ENCODE results near the gene MEF2B.

MEF2B gene

DNA sequence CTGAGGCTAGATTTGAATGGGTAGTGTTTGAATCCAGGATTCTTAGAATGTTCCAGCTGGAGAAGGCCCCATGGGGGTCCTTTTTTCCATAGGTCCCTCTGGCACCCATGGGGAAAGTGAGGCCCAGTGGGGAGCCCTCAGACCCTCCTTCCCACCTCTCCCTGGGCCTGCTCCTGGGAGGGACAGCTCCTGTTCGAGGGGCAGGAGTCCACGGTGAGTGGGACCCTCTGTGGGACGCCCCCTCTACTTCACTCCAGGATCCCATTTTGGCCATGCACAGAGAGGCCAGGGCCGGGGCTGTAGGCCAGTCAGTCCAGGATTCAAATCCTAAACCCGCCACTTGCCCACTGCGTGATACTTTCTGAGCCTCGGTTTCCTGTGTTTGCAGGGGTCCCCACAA, 7.6 kb downstream of the MEF2B start:
- Histone ChIP-seq H3K79me2 (ENCODE audit: control insufficient read depth, insufficient read depth, low read length, poor library complexity) (no peaks in the 10 kb centered on the region), H3K18ac (ENCODE audit: low read length) (no peak overlapping the region), H3K9ac (ENCODE audit: low read length) (no peak overlapping the region), H3K79me1 (ENCODE audit: low read length) (no peaks in the 10 kb centered on the region), H3K4me1 (ENCODE audit: control insufficient read depth in 1 of 2, insufficient read depth in 2 of 2, low read length in 2 of 2) (no peaks in the 10 kb centered on the region), H3K27me3 (ENCODE audit: insufficient read depth, low read length) (no peaks in the 10 kb centered on the region), H3K14ac (ENCODE audit: low read length) (no peak overlapping the region), H2AK5ac (ENCODE audit: low read length) (no peak overlapping the region), H2BK120ac (ENCODE audit: insufficient read depth, low read length, poor library complexity) (no peak overlapping the region), H2BK12ac (ENCODE audit: low read length) (no peak overlapping the region), H3K23ac (ENCODE audit: low read length) (no peak overlapping the region), H2BK5ac (ENCODE audit: low read depth, low read length, poor library complexity) (no peak overlapping the region), H3K36me3 (ENCODE audit: control insufficient read depth in 1 of 2, insufficient read depth in 2 of 2, low read length in 2 of 2) (no peaks in the 10 kb centered on the region), H3K4me2 (ENCODE audit: low read length) (no peak overlapping the region), H4K91ac (ENCODE audit: low read depth, low read length) (no peak overlapping the region), H3K27ac (ENCODE audit: low read depth, low read length) (no peak overlapping the region), H4K8ac (ENCODE audit: low read depth, low read length) (no peak overlapping the region), H4K12ac (ENCODE audit: low read depth, low read length) (no peak overlapping the region), H3K4ac (ENCODE audit: low read depth, low read length) (no peak overlapping the region), H3K9me3 (ENCODE audit: insufficient read depth, low read depth, low read length) (no peaks in the 10 kb centered on the region), H3K4me3 (ENCODE audit: low read depth, low read length) (no peak overlapping the region), H2AFZ (ENCODE audit: insufficient read depth, low read length, poor library complexity) (no peak overlapping the region)
- no CpG with 5 or more reads among the region's 7 CpGs for WGBS (ENCODE audit: extremely low coverage, insufficient coverage, insufficient read length)
- no peak for DNase-seq

DNA sequence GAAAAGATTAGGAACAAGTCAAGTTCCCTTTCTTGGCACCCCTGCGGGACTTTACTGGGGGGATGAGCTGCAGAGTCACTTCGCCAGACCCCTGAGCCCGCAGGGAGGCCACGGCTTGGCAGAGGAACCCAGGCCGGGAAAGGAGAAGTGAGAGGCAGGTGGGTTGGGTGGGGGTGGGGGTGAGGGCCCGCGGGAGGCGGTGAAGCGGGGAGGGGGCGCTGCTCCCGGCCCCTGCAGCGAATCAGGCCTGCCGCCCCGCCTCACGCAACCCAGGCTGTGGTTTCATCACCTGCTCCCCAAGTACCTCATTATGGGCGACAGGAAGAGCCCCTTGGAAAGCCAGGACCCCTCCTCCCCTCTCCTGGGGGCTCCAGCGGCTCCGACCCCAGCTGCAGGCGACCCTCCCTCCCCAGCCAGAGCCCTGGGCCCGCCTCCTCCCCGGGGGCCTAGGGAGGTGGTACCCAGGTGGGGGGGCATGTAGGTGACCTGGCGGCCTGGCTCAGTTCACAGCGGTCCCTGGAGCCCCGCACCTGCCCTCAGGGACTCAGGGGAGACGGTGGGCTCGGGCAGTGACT, 9.5 kb downstream of the MEF2B start:
- WGBS (ENCODE audit: extremely low coverage, insufficient coverage, insufficient read length): no CpG with 5 or more reads among the region's 26 CpGs
- no peaks in the 10 kb centered on the region for H3K9me3 ChIP-seq (ENCODE audit: insufficient read depth, low read depth, low read length)
- no peak overlapping the region for H2BK120ac ChIP-seq (ENCODE audit: insufficient read depth, low read length, poor library complexity)
- H3K4me2 ChIP-seq (ENCODE audit: low read length): no peak overlapping the region
- H3K14ac ChIP-seq (ENCODE audit: low read length): no peak overlapping the region
- H4K91ac ChIP-seq (ENCODE audit: low read depth, low read length): no peak overlapping the region
- no peak overlapping the region for H2BK12ac ChIP-seq (ENCODE audit: low read length)
- H4K8ac ChIP-seq (ENCODE audit: low read depth, low read length): no peak overlapping the region
- H3K4me3 ChIP-seq (ENCODE audit: low read depth, low read length): no peak overlapping the region
- no peak overlapping the region for H4K12ac ChIP-seq (ENCODE audit: low read depth, low read length)
- no peak overlapping the region for H3K18ac ChIP-seq (ENCODE audit: low read length)
- no peak overlapping the region for H2AFZ ChIP-seq (ENCODE audit: insufficient read depth, low read length, poor library complexity)
- H3K79me2 ChIP-seq (ENCODE audit: control insufficient read depth, insufficient read depth, low read length, poor library complexity): no peaks in the 10 kb centered on the region
- no peaks in the 10 kb centered on the region for H3K4me1 ChIP-seq (ENCODE audit: control insufficient read depth in 1 of 2, insufficient read depth in 2 of 2, low read length in 2 of 2)
- DNase-seq: no peak
- no peaks in the 10 kb centered on the region for H3K27me3 ChIP-seq (ENCODE audit: insufficient read depth, low read length)
- H2AK5ac ChIP-seq (ENCODE audit: low read length): no peak overlapping the region
- no peak overlapping the region for H3K23ac ChIP-seq (ENCODE audit: low read length)
- H3K36me3 ChIP-seq (ENCODE audit: control insufficient read depth in 1 of 2, insufficient read depth in 2 of 2, low read length in 2 of 2): no peaks in the 10 kb centered on the region
- no peak overlapping the region for H2BK5ac ChIP-seq (ENCODE audit: low read depth, low read length, poor library complexity)
- H3K4ac ChIP-seq (ENCODE audit: low read depth, low read length): no peak overlapping the region
- no peak overlapping the region for H3K9ac ChIP-seq (ENCODE audit: low read length)
- H3K79me1 ChIP-seq (ENCODE audit: low read length): no peaks in the 10 kb centered on the region
- no peak overlapping the region for H3K27ac ChIP-seq (ENCODE audit: low read depth, low read length)

GRCh38 chr19:19159534-19159933, 10.5 kb downstream of the MEF2B start:
- Histone ChIP-seq H2AK5ac (ENCODE audit: low read length) (no peak overlapping the region), H3K9me3 (ENCODE audit: insufficient read depth, low read depth, low read length) (no peaks in the 10 kb centered on the region), H3K4ac (ENCODE audit: low read depth, low read length) (no peak overlapping the region), H3K23ac (ENCODE audit: low read length) (no peak overlapping the region), H2AFZ (ENCODE audit: insufficient read depth, low read length, poor library complexity) (no peak overlapping the region), H3K14ac (ENCODE audit: low read length) (no peak overlapping the region), H3K79me2 (ENCODE audit: control insufficient read depth, insufficient read depth, low read length, poor library complexity) (no peaks in the 10 kb centered on the region), H3K36me3 (ENCODE audit: control insufficient read depth in 1 of 2, insufficient read depth in 2 of 2, low read length in 2 of 2) (no peaks in the 10 kb centered on the region), H2BK12ac (ENCODE audit: low read length) (no peak overlapping the region), H4K8ac (ENCODE audit: low read depth, low read length) (no peak overlapping the region), H3K9ac (ENCODE audit: low read length) (no peak overlapping the region), H3K4me3 (ENCODE audit: low read depth, low read length) (no peak overlapping the region), H3K4me2 (ENCODE audit: low read length) (no peak overlapping the region), H2BK120ac (ENCODE audit: insufficient read depth, low read length, poor library complexity) (no peak overlapping the region), H3K27me3 (ENCODE audit: insufficient read depth, low read length) (no peaks in the 10 kb centered on the region), H2BK5ac (ENCODE audit: low read depth, low read length, poor library complexity) (no peak overlapping the region), H3K27ac (ENCODE audit: low read depth, low read length) (no peak overlapping the region), H4K12ac (ENCODE audit: low read depth, low read length) (no peak overlapping the region), H3K18ac (ENCODE audit: low read length) (no peak overlapping the region), H4K91ac (ENCODE audit: low read depth, low read length) (no peak overlapping the region), H3K79me1 (ENCODE audit: low read length) (no peaks in the 10 kb centered on the region), H3K4me1 (ENCODE audit: control insufficient read depth in 1 of 2, insufficient read depth in 2 of 2, low read length in 2 of 2) (no peaks in the 10 kb centered on the region)
- no peak for DNase-seq
- no CpG with 5 or more reads among the region's 4 CpGs for WGBS (ENCODE audit: extremely low coverage, insufficient coverage, insufficient read length)

DNA sequence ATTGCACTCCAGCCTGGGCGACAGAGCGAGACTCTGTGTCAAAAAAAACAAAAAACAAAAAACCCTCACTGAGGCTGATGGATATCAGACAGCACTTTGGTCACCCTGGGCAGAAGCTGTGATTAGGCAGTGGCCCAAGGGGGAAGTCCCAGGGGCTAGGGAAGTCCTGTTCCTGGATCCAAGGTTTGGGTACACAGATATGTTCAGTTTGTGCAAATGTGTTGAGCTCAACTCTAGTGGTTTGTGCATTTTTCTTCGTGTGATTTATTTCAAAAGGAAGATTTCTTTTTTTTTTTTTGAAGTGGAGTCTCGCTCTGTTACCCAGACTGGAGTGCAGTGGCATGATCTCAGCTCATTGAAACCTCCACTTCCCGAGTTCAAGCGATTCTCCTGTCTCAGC, 12.3 kb downstream of the MEF2B start:
- H2AFZ ChIP-seq (ENCODE audit: insufficient read depth, low read length, poor library complexity): no peak overlapping the region
- no peak overlapping the region for H4K8ac ChIP-seq (ENCODE audit: low read depth, low read length)
- H3K4ac ChIP-seq (ENCODE audit: low read depth, low read length): no peak overlapping the region
- H2BK120ac ChIP-seq (ENCODE audit: insufficient read depth, low read length, poor library complexity): no peak overlapping the region
- H2AK5ac ChIP-seq (ENCODE audit: low read length): no peak overlapping the region
- no peaks in the 10 kb centered on the region for H3K36me3 ChIP-seq (ENCODE audit: control insufficient read depth in 1 of 2, insufficient read depth in 2 of 2, low read length in 2 of 2)
- H3K9me3 ChIP-seq (ENCODE audit: insufficient read depth, low read depth, low read length): no peaks in the 10 kb centered on the region
- no peak for DNase-seq
- no peak overlapping the region for H2BK12ac ChIP-seq (ENCODE audit: low read length)
- H2BK5ac ChIP-seq (ENCODE audit: low read depth, low read length, poor library complexity): no peak overlapping the region
- no peak overlapping the region for H3K18ac ChIP-seq (ENCODE audit: low read length)
- no peak overlapping the region for H4K12ac ChIP-seq (ENCODE audit: low read depth, low read length)
- no peak overlapping the region for H3K23ac ChIP-seq (ENCODE audit: low read length)
- no peak overlapping the region for H3K4me2 ChIP-seq (ENCODE audit: low read length)
- no peaks in the 10 kb centered on the region for H3K27me3 ChIP-seq (ENCODE audit: insufficient read depth, low read length)
- no peak overlapping the region for H3K27ac ChIP-seq (ENCODE audit: low read depth, low read length)
- no peak overlapping the region for H4K91ac ChIP-seq (ENCODE audit: low read depth, low read length)
- H3K79me2 ChIP-seq (ENCODE audit: control insufficient read depth, insufficient read depth, low read length, poor library complexity): no peaks in the 10 kb centered on the region
- H3K14ac ChIP-seq (ENCODE audit: low read length): no peak overlapping the region
- no peak overlapping the region for H3K4me3 ChIP-seq (ENCODE audit: low read depth, low read length)
- no peaks in the 10 kb centered on the region for H3K4me1 ChIP-seq (ENCODE audit: control insufficient read depth in 1 of 2, insufficient read depth in 2 of 2, low read length in 2 of 2)
- no peaks in the 10 kb centered on the region for H3K79me1 ChIP-seq (ENCODE audit: low read length)
- no peak overlapping the region for H3K9ac ChIP-seq (ENCODE audit: low read length)
- no CpG with 5 or more reads among the region's 6 CpGs for WGBS (ENCODE audit: extremely low coverage, insufficient coverage, insufficient read length)

Measured in trophoblast cell (in vitro differentiated cells and primary cell).